Measurements from ENCODE around the gene ELOVL6.

DNA sequence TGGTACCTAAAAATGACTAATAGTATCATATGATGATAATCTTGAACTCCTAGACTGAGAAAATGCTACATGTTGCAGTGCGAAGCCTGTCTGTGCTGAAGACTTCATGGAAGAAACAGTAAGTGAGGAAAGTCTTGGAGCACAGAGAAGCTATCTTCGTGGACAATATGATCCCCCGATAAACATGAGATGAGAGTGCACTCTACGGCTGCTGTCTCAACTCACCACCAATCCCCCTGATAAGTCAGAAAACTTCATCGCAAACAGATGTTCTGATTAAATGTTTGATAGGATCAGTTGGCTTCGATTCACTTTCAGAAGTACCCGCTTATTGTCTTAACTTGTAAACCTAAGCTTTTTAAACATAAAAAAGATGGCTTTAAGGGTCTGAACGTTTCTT is 130.2 kb downstream of the ELOVL6 start:
- TF ChIP-seq, protein P1, sequence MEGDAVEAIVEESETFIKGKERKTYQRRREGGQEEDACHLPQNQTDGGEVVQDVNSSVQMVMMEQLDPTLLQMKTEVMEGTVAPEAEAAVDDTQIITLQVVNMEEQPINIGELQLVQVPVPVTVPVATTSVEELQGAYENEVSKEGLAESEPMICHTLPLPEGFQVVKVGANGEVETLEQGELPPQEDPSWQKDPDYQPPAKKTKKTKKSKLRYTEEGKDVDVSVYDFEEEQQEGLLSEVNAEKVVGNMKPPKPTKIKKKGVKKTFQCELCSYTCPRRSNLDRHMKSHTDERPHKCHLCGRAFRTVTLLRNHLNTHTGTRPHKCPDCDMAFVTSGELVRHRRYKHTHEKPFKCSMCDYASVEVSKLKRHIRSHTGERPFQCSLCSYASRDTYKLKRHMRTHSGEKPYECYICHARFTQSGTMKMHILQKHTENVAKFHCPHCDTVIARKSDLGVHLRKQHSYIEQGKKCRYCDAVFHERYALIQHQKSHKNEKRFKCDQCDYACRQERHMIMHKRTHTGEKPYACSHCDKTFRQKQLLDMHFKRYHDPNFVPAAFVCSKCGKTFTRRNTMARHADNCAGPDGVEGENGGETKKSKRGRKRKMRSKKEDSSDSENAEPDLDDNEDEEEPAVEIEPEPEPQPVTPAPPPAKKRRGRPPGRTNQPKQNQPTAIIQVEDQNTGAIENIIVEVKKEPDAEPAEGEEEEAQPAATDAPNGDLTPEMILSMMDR (IDR thresholded peaks at IDR 0.05 in 4 of 5, conservative IDR thresholded peaks at IDR 0.05 in 1 of 5): no peak
- no peak for TF ChIP-seq POLR2A (IDR thresholded peaks at IDR 0.05)
